Uterus (tissue), 2 donors: ENCODE results near the gene ANKRD45.
"Not testable (repeated sequence)": the region's sequence is repeated elsewhere in the genome, so short reads cannot be mapped to it uniquely, and the experiment has no call there.

ENCODE experiments used
- POLR2A ChIP-seq, 2 donors: fragments of 450-650 bp; IDR thresholded peaks; one replicate each; pipeline ENCODE4 v1.6.1; 2016; ENCODE audit warnings: antibody characterized with exemption in 2 of 2, mild to moderate bottlenecking in 1 of 2, moderate library complexity in 1 of 2
- TF ChIP-seq, protein P1 (sequence below), 4 experiments: fragments of 200-600 bp in 2 of 4; fragments of 450-650 bp in 2 of 4; sonication (generic) in 2 of 4; IDR thresholded peaks; one replicate each; pipeline ENCODE4 v1.5.1; 2016 to 2019; ENCODE audit warnings: antibody characterized with exemption in 4 of 4, mild to moderate bottlenecking in 2 of 4, moderate library complexity in 1 of 4

DNA sequence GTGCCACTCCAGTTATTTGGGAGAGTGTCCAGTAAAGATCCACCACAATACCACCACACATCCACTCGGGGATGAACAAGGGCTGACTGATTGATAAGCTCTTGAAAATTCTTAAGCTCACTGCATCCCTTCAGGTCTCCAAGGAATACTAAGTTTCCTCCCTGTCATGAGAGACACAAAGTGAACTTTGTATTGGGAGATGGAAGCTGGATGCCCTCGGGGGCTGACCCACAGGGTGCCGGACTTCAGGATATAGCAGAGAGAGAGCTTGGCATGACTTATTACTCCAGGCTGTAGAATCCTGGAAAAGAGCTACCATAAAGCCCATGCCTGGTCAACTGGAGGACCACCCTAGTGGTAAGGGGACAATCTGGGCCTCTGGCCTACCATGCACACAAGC, 15.5 kb upstream of the ANKRD45 start:
- TF ChIP-seq, protein P1, sequence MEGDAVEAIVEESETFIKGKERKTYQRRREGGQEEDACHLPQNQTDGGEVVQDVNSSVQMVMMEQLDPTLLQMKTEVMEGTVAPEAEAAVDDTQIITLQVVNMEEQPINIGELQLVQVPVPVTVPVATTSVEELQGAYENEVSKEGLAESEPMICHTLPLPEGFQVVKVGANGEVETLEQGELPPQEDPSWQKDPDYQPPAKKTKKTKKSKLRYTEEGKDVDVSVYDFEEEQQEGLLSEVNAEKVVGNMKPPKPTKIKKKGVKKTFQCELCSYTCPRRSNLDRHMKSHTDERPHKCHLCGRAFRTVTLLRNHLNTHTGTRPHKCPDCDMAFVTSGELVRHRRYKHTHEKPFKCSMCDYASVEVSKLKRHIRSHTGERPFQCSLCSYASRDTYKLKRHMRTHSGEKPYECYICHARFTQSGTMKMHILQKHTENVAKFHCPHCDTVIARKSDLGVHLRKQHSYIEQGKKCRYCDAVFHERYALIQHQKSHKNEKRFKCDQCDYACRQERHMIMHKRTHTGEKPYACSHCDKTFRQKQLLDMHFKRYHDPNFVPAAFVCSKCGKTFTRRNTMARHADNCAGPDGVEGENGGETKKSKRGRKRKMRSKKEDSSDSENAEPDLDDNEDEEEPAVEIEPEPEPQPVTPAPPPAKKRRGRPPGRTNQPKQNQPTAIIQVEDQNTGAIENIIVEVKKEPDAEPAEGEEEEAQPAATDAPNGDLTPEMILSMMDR (IDR thresholded peaks at IDR 0.05), result not testable (repeated sequence)
- TF ChIP-seq POLR2A (IDR thresholded peaks at IDR 0.05), result not testable (repeated sequence)
